HUDEP-2 (cell line): Measurements from ENCODE around the gene RABGAP1L.

Source experiments
- DNase-seq, 76 experiments: peaks; one replicate each; lab custom pipeline; 2025; ENCODE audit not compliant: unreplicated experiment in 76 of 76; lab: John Stamatoyannopoulos, UW

RABGAP1L gene

DNA sequence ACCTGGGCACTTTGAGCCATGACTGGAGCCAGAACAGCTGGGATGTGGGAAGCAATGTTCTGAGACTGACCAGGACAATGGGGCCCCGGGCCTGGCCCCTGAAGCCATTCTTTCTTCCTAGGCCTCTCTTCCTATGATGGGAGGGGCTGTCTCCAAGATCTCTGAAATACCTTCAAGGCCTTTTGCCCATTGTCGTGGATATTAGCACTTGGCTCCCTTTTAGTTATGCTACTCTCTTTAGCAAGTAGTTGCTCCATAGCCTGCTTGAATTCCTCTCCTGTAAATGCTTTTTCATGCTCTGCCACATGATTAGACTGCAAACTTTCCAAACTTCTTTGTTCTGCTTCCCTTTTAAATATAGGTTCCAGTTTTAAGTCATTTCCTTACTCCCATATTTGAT is 577.5 kb downstream of the RABGAP1L start:
- no peak for DNase-seq

DNA sequence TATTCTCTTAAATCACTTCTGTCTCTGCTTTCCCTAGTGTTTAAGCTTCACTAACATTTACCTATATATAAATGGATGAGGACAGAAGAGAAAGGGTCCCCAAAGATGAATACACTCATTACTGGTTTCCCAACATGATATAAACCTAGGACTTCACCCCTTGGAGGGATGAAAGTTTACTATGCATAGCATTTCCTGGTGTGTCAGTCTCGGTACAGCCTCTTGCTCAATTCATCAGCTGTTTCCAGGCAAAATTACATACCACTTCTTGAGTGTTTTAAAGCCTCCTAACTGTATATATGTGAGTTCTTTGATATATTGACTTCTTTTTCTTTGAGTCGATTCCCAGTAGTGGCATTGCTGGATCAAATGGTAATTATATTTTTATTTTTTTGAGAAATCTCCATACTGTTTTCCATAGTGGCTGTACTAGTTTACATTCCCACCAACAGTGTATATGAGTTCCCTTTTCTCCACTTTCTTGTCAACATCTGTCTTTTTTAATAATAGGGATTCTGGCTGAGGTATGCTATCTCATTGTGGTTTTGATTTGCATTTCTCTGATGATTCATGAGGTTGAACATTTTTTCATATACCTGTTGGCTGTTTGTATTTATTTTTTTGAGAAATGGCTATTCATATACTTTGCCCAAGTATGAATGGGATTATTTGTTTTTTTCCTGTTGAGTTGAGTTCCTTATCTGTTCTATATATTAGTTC is 581.1 kb downstream of the RABGAP1L start:
- no peak for DNase-seq

DNA sequence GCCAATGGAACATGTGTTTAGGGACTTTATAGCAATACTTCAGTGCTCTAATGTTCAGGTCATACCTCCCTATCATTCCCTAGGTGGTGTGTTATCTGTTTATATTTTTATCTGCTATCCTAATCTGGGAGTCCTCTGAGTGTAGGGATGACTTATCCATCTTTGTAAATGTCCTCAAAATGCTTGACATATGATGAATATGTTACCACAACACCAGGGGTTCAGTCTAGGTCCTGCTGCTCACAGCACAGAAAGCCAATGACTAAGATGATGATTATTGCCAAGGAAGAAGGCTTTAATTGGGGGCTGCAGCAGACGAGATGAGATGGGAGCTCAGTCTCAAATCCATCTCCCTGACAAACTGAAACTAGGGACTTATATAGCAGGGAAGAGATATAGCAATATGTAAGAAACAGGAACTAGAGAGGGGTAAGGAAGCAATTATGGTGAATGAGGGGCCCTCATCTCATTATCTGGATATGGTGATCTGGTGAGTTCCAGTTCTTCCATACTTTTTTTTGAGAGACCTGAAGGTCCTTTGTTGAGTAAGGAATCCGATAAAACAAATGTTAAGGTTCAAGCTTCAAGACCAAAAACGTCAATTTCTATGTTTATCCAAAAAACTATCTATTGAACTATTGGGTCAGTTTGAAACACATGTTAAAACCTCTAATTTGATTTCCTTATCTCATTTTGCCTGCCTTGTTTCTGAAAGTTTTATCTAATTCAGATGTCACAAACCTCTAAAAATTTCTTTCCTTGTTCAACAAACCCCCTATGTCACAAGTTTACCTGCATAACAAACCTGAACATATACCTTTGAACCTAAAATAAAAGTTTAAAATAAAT is 583.7 kb downstream of the RABGAP1L start:
- peak in 1 of 76 experiments; percentile 7 for DNase-seq

DNA sequence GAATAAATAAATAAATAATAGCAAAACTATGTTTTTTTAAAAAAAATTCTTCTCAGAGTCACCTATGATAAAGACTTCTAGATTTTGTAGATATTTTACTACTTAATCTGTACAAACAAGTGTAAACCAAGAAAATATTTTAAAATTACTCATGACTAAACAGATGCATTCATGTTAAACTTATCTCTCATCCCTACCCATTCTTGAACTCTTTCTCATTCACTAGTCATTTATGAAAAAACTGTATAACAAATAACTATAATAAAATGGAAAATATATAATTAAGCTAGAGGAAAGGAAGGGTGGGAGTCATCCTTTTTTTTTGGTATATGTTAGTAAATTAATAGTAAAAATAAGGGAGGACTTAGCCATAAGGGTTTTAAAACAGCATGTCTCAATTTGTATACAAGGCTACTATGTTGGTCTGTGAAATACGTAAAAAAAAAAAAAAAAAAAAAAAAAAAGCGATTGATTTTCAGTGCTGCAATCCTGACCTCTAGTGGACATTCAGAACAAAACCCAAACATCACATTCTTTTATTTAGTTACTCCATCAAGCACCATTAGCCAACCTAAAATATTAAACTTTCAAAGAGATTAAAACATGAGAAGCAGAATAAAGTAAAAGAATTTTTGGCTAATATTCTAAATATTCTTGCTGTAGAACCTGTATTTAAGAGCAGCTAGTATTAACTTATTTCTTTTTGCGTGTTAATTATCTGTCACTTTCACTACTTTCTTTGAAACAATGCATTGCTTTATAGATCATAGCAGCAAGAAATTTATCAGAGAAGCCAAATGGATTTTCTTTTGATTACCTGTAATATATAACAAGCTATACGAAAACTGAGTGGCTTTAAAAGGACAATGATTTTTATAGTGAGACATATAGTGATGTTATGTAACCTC is 584.6 kb downstream of the RABGAP1L start:
- DNase-seq = peak in 12 of 76 experiments; percentile 6 to 43 (median 28)

DNA sequence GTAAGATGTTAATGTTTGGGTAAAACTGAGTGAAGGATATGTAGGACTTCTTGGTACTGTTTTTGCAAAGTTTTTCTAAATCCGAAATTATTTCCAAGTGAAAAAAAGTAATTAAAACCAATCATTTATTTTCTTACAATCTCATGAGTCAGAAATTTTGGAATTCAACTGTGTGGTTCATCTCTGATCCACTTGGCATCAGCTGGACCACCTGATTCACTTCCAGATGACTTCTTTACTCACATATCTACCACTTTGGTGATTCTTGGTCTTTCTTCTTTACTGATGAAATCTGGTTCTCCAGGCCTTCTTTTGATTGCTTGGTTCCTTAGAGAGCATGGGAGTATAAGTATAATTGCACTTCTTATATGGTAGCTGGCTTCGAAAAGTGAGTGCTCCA is 585.6 kb downstream of the RABGAP1L start:
- no peak for DNase-seq

DNA sequence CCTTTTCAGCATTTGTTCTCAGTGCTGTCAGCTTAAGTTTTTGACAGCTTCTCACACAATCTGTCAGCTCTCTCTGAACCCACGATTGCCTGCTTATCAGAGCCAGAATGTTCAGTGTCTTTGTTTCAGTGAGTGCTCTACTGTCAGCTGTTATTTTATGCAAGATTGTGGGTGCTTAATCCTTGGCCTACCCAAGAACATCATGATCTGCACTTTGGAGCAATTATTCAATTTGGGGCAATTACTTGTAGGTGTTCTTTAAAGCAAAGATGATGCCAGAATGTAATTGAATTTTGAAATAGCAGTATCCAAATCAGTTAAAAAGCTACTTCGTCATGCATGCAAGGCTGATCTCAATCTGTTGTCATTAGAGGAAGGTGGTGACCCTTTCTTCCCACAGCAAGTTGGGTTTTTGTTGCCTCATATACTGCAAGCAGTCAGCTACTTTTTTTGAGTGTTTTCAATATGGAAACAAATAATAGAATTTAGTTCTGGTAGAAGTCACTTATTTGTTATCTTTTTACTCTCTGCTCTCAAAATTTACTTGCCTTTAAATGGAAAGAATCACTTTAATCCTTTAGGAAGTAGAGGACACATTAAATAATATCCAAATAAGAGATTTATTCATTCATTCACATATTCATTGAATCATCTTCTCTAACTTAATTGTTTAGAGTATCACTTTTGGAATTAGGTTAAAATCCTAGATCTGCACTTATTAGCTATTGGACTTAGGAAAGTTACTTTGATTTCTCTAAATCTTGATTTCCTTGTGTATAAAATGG is 586.9 kb downstream of the RABGAP1L start:
- DNase-seq = peak in 1 of 76 experiments; percentile 14

DNA sequence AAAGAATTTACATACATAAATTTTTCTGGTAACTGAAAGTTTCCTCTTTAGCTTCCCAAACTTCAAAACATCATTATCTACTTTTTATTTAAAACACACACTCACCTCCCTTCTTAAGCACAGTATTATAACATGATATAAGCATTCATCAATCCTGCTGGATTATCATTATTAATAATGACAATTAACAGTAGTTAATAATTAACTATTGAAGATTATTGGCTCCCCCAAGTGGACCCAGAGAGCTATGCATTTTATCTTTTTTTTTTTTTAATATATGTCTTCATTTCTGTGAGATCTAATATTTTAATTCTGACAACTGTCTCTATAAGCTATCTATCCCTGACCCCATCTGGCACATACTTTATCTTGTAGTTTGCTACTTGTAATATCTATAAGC is 588.3 kb downstream of the RABGAP1L start:
- no peak for DNase-seq

DNA sequence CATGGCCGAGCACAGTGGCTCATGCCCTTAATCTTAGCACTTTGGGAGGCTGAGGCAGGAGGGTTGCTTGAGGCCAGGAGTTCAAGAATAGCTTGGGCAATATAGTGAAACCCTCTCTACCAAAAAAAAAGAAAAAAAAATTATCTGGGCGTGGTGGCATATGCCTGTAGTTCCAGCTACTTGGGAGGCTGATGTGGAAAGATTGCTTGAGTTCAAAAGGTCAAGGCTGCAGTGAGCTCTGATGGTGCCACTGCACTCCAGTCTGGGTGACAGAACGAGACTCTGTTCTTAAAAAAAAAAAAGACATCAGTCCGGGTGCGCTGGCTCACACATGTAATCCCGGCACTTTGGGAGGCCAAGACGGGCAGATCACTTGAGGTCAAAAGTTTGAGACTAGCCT is 589.3 kb downstream of the RABGAP1L start:
- peak in 3 of 76 experiments; percentile 9 to 26 (median 12) for DNase-seq

DNA sequence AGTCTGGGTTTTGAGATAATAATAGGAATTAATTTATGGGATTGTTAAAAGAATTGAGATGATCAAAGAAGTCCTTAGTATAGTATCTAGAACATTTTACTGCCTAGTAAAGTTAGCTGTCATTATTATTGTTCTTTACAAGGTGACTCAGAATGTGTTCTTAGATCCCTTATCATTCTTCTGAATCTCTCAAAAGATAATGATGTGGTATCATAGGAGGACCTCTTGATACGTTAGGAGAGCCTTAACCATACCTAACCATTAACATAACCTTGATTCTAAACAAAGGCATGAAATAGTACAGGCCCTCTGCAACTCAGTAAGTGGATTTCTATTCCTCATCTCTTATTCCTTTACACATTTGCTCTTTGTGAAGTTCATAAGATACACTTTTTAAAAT is 593.8 kb downstream of the RABGAP1L start:
- DNase-seq = no peak

DNA sequence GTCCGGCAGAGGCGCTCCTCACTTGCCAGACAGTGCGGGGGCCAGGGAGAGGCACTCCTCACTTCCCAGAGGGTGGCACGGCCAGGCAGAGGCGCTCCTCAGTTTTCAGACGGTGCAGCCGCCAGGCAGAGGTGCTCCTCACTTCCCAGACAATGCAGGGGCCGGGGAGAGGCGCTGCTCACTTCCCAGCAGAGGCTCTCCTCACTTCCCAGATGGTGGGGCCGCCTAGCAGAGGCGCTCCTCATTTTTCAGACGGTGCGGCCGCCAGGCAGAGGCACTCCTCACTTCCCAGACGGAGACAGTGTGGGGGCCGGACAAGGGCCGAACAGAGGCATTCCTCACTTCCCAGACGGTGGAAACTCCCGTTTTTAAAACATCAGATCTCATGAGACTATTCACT is 602.0 kb downstream of the RABGAP1L start:
- no peak for DNase-seq

DNA sequence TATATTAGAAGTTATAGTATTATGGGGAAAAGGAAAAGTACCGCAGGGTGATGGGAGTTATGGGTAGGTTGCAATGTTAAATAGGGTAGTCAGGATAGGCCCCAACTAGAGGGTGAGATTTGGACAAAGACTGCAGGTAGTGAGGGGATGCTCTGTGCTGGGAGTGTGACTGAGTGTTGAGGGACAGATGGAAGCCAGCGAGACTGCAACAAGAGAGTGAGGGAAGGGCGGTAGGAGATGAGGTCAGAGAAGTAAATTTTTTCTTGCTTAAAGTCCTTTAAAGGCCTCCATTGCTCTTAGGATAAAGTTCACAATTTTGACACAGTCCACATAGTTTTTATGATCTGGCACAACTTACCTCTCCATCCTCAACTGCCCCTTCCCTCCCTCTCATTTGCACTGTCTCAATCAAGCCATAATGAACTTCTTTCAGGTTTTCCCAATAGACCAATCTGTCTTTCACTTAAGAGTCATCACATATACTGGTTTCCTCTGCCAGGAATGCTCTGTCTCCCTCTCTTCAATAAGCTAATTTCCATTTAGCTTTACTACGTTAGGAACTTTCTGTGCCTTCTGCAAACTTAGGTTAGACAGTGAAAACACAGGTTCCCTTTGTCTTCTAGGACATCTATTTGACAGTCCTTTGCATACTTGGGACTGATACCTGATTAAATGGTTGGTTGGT is 602.7 kb downstream of the RABGAP1L start:
- DNase-seq = no peak

DNA sequence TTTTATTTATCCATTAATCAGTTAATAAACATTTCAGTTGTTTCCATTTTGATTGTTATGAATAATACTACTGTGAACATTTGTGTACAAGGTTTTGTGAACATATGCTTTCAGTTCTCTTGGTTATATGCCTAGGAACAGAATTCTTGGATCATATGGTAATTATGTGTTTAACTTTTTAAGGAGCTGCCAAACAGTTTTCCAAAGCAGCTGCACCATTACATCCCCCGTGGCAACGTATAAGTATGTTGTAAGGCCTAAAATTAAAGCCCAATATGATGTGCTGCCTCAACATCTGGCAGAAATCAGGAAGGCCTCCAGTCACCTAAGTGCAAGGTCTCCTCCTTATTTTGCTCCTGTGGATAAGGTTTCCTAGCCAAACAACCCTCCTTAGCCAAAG is 604.9 kb downstream of the RABGAP1L start:
- no peak for DNase-seq

DNA sequence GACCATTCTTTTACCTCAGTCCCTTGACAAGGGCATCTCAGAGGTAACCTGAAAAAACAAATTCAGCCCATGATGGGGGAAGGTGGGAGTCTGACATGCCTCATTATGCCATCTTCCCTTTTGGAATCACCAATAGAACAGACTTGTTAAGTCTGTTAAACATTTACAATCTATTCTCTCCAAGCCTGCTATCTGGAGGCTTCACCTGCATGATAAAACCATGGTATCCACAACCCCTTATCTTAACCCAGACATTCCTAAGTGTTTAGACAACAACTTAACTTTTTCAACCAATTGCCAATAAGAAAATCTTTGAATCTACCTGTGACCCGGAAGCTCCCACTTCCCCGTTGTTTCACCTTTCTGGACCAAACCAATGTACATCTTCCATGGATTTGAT is 607.4 kb downstream of the RABGAP1L start:
- DNase-seq = peak in 3 of 76 experiments; percentile 5 to 19 (median 18)

DNA sequence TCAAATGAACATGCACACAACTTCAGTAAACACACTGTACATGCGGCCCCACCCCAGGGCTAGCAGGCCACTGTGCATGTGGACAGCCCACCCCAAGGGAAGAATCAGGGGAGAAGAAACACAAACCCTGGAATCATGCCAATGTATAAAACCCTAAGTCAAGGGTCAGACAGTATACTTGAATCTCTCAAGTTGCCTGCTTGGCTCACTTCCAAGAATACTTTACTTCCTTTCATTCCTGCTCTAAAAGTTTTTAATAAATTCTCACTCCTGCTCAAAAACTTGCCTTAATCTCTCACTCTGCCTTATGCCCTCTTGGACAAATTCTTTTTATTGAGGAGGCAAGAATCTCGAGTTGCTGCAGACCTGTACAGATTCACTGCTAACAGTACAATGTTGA is 609.2 kb downstream of the RABGAP1L start:
- no peak for DNase-seq

DNA sequence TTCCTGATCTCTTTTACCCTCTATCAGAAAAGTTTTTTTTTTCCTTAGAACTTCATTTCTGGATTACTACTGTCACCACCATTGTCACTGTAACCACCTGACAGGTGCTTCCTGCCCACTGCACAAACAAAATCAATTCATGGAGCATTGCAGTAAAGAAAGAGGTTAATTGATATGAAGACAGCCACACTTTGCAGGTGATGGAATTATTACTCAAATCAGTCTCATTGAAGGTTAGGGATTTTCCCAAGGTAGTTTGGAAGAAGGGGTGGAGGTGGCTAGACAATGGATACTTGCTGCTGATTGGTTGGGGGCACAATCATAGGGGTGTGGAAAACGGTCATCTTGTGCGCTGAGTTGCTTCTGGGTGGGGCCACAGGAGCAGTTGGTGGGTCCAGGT is 609.6 kb downstream of the RABGAP1L start:
- no peak for DNase-seq

DNA sequence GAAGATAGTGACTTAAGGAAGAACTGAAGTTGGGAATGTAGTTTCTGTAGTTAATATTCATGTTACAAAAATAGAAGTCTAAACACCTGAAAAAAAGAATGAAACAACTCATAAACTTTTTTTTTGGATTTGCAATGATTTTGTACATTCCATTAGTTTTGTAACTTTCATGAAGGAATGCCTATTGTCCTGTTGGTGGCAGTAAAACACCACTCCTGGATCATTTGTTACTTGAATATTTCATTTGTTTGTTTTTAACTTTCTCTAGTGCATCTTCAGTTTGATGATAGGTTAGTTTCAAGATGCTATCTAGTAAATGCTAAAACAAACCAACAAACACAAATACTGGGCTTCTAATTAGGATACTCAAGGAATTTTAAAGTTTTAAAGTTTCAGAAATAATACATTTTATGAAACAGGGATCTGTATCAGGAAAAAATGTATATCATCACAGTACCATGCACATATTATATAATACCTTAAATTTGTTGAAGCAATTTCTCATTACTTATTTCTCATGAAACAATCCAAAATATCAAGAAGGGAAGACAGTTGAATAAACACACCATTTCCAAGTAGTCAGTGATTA is 610.7 kb downstream of the RABGAP1L start:
- peak in 8 of 76 experiments; percentile 3 to 28 (median 12) for DNase-seq

DNA sequence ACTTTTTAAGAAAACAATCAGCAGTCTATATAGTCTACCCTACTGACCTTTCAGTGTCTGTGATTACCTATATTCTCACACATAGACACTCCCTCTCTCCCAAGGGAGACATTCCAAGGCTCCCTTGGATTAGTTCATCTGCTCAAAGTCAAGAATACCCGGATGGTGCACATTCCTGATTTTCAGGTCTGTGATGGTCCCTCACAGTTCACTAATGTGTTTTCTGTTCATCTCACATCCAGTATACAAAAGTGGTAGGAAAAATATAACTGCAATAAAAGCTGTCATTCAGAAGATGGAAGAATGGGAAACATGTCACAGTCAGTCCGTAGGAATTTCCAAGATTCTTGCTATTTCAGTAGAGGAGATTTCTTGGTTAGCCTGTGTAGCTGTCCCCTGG is 616.3 kb downstream of the RABGAP1L start:
- DNase-seq = no peak

DNA sequence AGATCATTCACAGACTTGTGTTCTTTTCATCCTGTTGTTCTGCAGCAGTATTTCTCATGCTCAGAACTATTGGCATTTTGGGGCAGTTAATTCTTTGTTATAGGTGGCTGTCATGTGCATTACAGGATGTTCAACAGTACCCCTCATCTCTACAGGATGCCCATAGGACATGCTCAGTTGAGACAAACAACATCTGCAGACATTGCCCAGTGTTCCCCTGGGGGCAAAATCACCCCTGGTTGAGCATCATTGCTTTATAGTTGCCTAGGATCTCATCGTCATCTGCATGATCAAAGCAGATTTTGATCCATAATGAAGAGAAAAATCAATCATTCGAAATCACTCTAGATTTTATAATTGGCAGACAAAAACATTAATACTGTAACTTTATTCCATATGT is 617.9 kb downstream of the RABGAP1L start:
- DNase-seq = no peak

DNA sequence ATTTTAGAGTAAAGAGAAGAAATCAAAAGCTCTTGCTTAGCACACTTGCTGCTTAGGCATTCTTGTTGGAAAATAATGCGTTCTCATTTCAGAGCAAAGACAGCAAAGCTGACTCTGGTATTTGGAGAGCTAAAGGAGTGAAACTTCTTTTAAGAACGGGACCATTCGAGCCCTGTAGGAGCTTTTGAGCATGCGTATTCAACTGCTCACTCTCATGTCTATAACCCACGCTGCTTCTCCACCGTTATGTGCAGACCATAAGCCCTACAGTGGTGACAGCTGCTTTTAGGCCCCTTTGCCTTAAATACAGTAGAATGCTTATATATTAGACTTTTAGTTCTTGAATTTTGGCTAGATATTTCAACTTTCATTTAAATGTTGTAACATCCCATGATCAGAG is 626.2 kb downstream of the RABGAP1L start:
- DNase-seq = no peak
